ENCODE data around the gene C2orf72.

- no peak for TF ChIP-seq CTCF (IDR thresholded peaks at IDR 0.05)
- no peak for TF ChIP-seq EZH2 (IDR thresholded peaks at IDR 0.05; ENCODE audit: borderline replicate concordance, insufficient read depth, low read depth, low read length, poor library complexity, severe bottlenecking)
Observed at GRCh38 chr2:231046916-231047273, 9.6 kb downstream of the C2orf72 start.

Data from B cell (primary cell).